Muscle layer of colon (tissue), 2 donors: ENCODE data around the gene ESM1.

Experiments used
- H3K27ac ChIP-seq: one replicate; pipeline ENCODE4 v1.7.0; 2013; ENCODE audit warnings: low read depth, mild to moderate bottlenecking, low read length, moderate library complexity
- H3K27me3 ChIP-seq, 2 donors: one replicate each; pipeline ENCODE4 v1.7.0; 2013; ENCODE audit warnings: low read length in 2 of 2, mild to moderate bottlenecking in 2 of 2; ENCODE audit not compliant: insufficient read depth in 2 of 2, control insufficient read depth in 1 of 2
- H3K36me3 ChIP-seq: one replicate; pipeline ENCODE4 v1.7.0; 2013; ENCODE audit warnings: mild to moderate bottlenecking, low read length; ENCODE audit not compliant: insufficient read depth
- H3K4me1 ChIP-seq: one replicate; pipeline ENCODE4 v1.7.0; 2013; ENCODE audit warnings: mild to moderate bottlenecking, low read length; ENCODE audit not compliant: insufficient read depth
- H3K4me3 ChIP-seq, 2 donors: one replicate each; pipeline ENCODE4 v1.7.0; 2013; ENCODE audit warnings: low read length in 2 of 2, low read depth in 1 of 2, mild to moderate bottlenecking in 1 of 2, moderate library complexity in 1 of 2
- H3K9ac ChIP-seq: one replicate; pipeline ENCODE4 v1.7.0; 2013; ENCODE audit warnings: low read length
- H3K9me3 ChIP-seq: one replicate; pipeline ENCODE4 v1.7.0; 2013; ENCODE audit warnings: mild to moderate bottlenecking, low read length
- donor health status: abdominal sarcoma.
- donor health status: Adenocarcinoma of cecum.

The ESM1 gene

DNA sequence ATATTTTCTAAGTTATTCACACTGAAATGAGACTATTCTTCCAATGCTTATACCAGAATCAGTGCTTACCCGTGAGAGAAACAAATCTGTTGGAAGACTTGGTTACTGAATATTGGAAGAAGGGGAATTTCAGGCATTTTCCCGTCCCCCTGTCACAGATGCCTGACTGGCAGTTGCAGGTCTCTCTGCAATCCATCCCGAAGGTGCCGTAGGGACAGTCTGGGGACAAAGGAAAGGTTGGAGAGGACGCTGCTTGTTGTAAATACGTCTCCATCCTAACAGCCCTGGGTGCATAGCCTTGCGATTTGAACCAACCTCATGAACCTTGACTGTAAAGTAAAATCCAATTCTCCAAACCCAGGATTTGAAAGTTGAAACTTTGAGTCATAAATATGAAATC lies 3.5 kb downstream of the ESM1 start:
- Histone ChIP-seq H3K36me3 (no peaks in the 10 kb centered on the region), H3K9me3 (no peaks in the 10 kb centered on the region), H3K27me3 (peaks cover 4 to 9% of the 10 kb centered on the region in 2 donors), H3K4me3 (no peak overlapping the region), H3K27ac (no peak overlapping the region), H3K9ac (no peak overlapping the region), H3K4me1 (no peaks in the 10 kb centered on the region)

DNA sequence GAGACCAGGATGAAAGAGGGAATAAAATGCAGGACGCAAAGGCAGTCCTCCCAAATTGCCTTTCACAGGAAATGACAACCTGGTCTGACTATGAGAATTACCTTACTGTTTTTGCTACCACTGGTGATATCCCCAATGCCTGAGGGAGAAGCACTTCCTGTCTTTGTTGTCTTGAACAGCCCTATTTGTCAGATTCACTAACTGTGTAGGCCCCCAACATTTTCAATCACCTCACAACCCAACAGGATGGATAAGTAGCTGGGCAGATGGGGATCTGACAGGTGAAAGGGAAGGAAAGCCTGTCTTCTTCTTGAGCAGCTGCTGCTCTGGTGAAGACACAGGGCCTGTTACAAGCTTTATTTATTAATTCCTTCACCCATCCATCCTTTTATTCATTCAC lies 9.7 kb downstream of the ESM1 start:
- H3K4me1 ChIP-seq = no peaks in the 10 kb centered on the region
- H3K27me3 ChIP-seq = no peaks in the 10 kb centered on the region
- H3K9ac ChIP-seq = no peak overlapping the region
- no peaks in the 10 kb centered on the region for H3K36me3 ChIP-seq
- H3K9me3 ChIP-seq = no peaks in the 10 kb centered on the region
- no peak overlapping the region for H3K27ac ChIP-seq
- H3K4me3 ChIP-seq = no peak overlapping the region

DNA sequence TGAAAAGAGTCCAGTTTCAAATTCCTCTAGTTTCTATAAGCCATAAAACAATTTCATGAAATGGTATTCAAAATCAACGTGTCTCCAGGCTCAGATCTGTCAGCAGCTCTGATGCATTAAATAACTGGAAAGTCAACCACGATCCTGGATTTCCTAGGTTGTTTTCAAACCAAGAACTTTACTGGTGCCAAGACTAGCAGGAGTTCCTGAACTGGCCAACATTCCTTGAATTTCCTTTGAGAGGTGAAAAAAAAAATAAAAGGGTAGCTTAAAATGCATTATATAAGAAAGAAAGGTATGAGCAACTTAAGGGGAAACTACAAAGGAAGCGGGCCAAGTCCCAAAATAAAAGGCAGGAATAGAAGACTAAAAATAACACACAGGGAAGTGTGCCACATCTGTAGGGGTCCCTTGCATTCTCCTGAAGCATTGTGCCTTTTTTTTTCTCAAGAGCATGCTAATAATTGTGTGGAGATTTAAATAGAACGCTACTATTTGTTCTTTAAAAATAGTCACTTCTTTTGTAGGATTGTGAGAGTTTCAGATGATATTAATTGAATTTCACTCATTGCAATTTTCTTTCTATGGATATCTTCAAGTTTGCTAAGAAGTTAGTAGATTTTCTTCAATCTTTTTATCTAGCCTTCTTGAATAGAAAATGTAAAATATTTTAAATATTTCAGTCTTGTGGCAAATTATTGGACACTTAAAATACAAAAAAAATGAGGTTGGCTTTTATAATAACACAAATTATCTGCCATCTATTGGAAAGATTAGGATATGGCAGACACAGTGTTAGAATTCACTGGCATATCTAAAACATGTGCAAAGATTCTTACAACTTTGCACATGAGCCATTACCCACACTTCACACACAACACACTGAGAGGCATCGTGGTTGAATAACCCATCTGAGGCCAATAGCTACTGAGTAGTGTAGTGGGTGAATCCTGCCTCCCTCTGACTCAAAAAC lies 15.3 kb downstream of the ESM1 start:
- Histone ChIP-seq H3K9ac (no peak overlapping the region), H3K4me1 (no peaks in the 10 kb centered on the region), H3K4me3 (no peak overlapping the region)

DNA sequence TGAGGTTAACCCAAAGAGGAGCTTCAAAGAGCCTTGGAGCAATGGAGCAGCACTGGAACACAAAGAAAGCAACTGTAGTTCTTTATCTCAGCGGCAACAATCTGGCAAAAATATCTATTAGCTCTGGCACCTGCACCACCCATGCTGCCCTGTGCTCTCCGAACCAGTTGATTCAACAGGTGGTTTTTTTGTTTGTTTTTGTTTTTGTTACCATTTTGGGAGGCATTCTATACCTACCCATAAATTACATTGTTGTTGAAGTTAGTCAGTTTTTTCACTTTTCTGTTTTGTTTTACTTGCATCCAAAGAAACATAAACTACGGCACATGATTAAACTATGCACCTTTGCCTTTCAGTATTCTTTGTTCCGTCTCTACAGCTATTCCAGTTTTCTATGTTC lies 16.2 kb downstream of the ESM1 start:
- no peaks in the 10 kb centered on the region for H3K9me3 ChIP-seq
- no peak overlapping the region for H3K4me3 ChIP-seq
- no peaks in the 10 kb centered on the region for H3K36me3 ChIP-seq
- no peaks in the 10 kb centered on the region for H3K4me1 ChIP-seq
- H3K9ac ChIP-seq = no peak overlapping the region
- H3K27me3 ChIP-seq = no peaks in the 10 kb centered on the region
- H3K27ac ChIP-seq = no peak overlapping the region

More for the DNA sequence above, 15.3 kb downstream of the ESM1 start:
- no peaks in the 10 kb centered on the region for H3K9me3 ChIP-seq
- H3K36me3 ChIP-seq = no peaks in the 10 kb centered on the region
- H3K27me3 ChIP-seq = no peaks in the 10 kb centered on the region
- no peak overlapping the region for H3K27ac ChIP-seq

DNA sequence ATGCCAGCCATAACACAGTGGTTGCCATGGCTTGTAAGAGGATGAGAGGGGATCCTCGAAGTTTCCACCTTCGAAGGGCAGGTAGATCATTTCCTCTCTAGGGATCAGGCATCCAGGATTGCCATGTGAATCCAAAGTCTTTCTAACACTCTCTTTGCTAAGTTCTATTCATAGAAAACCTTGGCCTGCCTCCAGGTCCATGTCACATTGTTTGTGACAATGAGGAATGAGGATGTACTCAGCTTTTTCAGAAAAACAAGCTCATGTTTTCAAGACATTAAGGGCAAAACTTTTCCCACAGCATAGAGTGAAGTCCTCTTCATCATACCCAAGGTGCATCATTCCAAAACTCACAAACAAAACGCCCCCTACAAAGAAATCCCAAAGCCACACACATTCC lies 19.6 kb downstream of the ESM1 start:
- H3K27ac ChIP-seq = no peak overlapping the region
- H3K9me3 ChIP-seq = no peaks in the 10 kb centered on the region
- no peaks in the 10 kb centered on the region for H3K4me1 ChIP-seq
- H3K4me3 ChIP-seq = no peak overlapping the region
- H3K36me3 ChIP-seq = no peaks in the 10 kb centered on the region
- H3K27me3 ChIP-seq = no peaks in the 10 kb centered on the region
- no peak overlapping the region for H3K9ac ChIP-seq

DNA sequence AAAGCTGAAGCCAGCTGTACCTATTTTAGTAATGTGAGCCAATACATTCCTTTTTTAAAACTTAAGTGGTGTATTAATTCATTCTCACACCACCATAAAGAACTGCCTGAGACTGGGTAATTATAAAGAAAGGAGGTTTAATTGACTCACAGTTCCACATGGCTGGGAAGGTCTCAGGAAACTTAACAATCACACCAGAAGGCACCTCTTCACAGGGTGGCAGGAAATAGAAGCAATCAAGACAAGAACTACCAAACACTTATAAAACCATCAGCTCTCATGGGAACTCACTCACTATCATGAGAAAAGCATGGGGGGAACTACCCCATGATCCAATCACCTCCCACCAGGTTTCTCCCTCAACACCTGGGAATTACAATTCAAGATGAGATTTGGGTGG lies 21.0 kb downstream of the ESM1 start:
- Histone ChIP-seq H3K27ac (no peak overlapping the region), H3K4me3 (no peak overlapping the region), H3K36me3 (no peaks in the 10 kb centered on the region), H3K9ac (no peak overlapping the region), H3K4me1 (no peaks in the 10 kb centered on the region), H3K27me3 (no peaks in the 10 kb centered on the region), H3K9me3 (no peaks in the 10 kb centered on the region)

DNA sequence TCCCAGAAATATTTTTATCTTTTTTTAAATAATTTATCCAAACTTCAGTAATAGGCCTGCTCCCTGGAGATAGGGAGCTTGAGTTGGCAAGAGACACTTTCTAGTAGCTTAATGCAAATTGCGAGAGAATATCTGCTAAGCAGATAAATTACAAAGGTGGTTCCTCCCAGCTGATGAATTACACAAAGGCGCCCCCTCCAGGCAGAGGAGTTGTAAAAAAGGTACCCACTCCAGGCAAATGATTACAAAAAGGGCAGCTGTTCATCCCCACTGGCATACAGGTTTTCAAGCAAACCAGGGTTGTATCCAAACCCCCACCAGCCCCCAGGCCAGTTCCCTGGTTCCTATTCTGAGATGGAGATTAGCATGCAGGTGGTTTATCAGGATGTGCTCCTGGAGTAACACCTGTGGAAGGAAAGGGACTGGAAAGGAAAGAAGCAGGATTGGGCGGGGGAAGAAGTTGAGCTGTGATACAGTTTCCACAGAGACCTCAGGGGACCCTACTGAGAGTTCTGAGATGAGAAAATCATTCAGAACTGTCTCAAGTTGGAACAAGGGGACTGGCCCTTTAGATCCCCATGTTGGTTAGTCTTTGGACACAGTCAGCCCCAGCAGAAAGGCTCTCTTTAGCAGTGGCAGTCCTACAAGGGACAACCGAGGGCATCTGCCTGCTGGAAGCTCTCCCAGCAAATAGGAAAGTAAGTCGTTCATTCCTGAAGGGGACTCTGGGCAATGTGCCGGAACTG lies 25.5 kb downstream of the ESM1 start:
- Histone ChIP-seq H3K27me3 (no peaks in the 10 kb centered on the region), H3K4me1 (no peaks in the 10 kb centered on the region), H3K4me3 (no peak overlapping the region), H3K27ac (no peak overlapping the region), H3K9me3 (no peaks in the 10 kb centered on the region), H3K36me3 (no peaks in the 10 kb centered on the region), H3K9ac (no peak overlapping the region)

DNA sequence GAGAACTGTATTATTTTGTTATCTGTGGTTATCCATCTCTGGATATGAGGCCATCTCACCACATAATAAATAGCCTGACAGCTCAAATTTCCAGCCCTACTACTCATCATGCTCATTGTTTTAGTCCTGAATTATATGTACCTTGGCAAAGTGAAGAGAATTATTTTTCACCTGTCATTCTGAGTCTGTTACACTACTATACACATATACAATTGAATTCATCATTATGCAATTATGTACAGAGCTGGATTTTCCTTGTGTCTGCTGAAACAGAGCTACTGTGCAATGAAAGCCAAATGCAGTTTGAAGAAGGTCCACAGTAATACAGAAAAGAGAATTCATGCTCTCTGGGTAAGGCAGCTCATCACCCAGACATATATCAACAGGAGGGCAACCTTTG lies 28.5 kb downstream of the ESM1 start:
- Histone ChIP-seq H3K27ac (no peak overlapping the region), H3K36me3 (no peaks in the 10 kb centered on the region), H3K9ac (no peak overlapping the region), H3K9me3 (no peaks in the 10 kb centered on the region), H3K4me3 (no peak overlapping the region), H3K4me1 (no peaks in the 10 kb centered on the region), H3K27me3 (no peaks in the 10 kb centered on the region)

DNA sequence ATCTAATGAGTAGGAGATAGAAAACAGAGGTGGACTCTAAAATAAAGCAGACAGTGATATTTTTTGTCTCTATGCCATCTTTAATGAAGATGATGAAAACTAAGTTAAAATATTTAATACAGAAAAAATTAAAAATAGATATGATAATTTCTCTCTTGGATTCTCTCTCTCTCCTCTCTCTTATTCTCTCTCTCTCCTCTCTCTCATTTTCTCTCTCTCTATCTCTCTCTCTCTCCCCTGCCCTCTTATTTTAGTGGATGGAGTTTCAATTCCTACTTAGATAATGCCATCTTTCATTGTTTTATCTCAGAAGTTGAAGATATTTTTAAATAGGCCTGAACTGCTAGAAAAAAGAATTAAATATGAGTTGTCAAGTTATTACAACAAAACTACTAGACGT lies 38.2 kb downstream of the ESM1 start:
- Histone ChIP-seq H3K27ac (no peak overlapping the region), H3K36me3 (no peaks in the 10 kb centered on the region), H3K9ac (no peak overlapping the region), H3K9me3 (no peaks in the 10 kb centered on the region), H3K27me3 (no peaks in the 10 kb centered on the region), H3K4me1 (no peaks in the 10 kb centered on the region), H3K4me3 (no peak overlapping the region)

DNA sequence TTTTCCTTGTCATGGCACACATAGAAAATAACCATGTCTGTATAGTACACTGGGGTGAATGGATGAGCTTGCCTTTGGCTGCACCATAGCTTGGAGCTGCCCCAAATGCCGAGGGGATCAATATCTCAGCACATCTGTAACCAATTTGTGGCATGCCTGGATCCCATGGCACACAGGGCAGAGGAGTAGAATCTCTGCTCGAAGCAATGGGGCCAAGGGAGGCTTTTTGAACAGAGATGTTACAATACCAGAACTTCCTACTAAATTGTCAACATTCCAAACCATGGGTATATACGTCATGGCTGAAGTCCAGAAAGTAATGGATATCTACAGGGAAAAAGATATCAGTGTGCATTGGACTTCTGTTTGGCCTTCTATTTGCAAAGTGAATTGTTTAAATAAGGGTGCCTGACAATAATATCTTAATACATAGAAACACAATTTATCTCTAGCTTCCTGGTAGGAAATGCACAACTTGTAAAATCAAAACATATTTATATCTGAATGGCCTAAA lies 39.0 kb downstream of the ESM1 start:
- no peaks in the 10 kb centered on the region for H3K36me3 ChIP-seq
- H3K27me3 ChIP-seq = no peaks in the 10 kb centered on the region
- no peak overlapping the region for H3K27ac ChIP-seq
- H3K9ac ChIP-seq = no peak overlapping the region
- H3K4me3 ChIP-seq = no peak overlapping the region
- no peaks in the 10 kb centered on the region for H3K4me1 ChIP-seq
- no peaks in the 10 kb centered on the region for H3K9me3 ChIP-seq

DNA sequence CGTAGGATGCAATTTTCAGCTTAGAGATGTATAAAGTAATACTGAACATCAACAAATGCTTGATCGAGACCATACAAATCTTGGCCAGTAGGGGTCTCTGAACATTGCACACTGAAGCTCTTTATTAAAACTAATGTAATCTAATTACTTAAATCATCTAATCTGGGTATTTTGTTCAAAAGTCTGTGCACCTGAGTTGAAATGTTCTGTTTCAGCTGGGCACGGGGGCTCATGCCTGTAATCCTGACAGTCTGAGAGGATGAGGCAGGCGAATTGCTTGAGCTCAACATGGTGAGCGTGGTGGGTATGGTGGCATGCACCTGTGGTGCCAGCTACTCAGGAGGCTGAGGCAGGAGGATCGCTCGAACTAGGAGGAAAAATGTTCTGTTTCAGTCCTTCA lies 41.0 kb downstream of the ESM1 start:
- Histone ChIP-seq H3K27me3 (no peaks in the 10 kb centered on the region), H3K4me3 (no peak overlapping the region), H3K4me1 (no peaks in the 10 kb centered on the region), H3K9me3 (no peaks in the 10 kb centered on the region), H3K9ac (no peak overlapping the region), H3K27ac (no peak overlapping the region), H3K36me3 (no peaks in the 10 kb centered on the region)
